Lung (tissue), 12 donors: ENCODE measurements around the gene COL9A3. TPM values are rescaled to one million over a fixed set of nuclear protein-coding genes. Genes with fewer than 3 reads are reported as not detected.

Experiments used
- ATAC-seq: fragments of 200-7000 bp; cut with Tn5 transposase; one replicate; pipeline ENCODE4 v1.9.1; 2020; ENCODE audit warnings: moderate number of reproducible peaks; ENCODE audit not compliant: insufficient read depth, low FRiP score
- DNase-seq, 3 donors: peaks; one replicate each; pipeline ENCODE4 v3.0.0-alpha.2; 2013 to 2017
- H3K27ac ChIP-seq, 2 donors: one replicate each; pipeline ENCODE4 v1.5.1; 2013; ENCODE audit warnings: mild to moderate bottlenecking in 2 of 2, moderate library complexity in 2 of 2, control low read depth in 1 of 2, inconsistent platforms in 1 of 2, low read depth in 1 of 2, low read length in 1 of 2
- H3K27me3 ChIP-seq, 3 donors: one replicate each; pipeline ENCODE4 v1.5.1; 2013; ENCODE audit warnings: low read length in 2 of 3; ENCODE audit not compliant: control insufficient read depth in 3 of 3, insufficient read depth in 3 of 3
- H3K36me3 ChIP-seq, 4 donors: one replicate each; pipeline ENCODE4 v1.5.1; 2013; ENCODE audit warnings: low read length in 4 of 4, mild to moderate bottlenecking in 1 of 4, moderate library complexity in 1 of 4; ENCODE audit not compliant: control insufficient read depth in 4 of 4, insufficient read depth in 4 of 4
- H3K4me1 ChIP-seq, 5 donors: one replicate each; pipeline ENCODE4 v1.5.1; 2013; ENCODE audit warnings: low read length in 5 of 5, mild to moderate bottlenecking in 2 of 5, moderate library complexity in 1 of 5; ENCODE audit not compliant: control insufficient read depth in 5 of 5, insufficient read depth in 5 of 5
- H3K4me3 ChIP-seq: one replicate; pipeline ENCODE4 v1.5.1; 2013; ENCODE audit warnings: mild to moderate bottlenecking, control low read depth, moderate library complexity
- H3K9ac ChIP-seq, 2 donors: one replicate each; pipeline ENCODE4 v1.5.1; 2013; ENCODE audit warnings: low read length in 2 of 2, control low read depth in 1 of 2; ENCODE audit not compliant: insufficient read depth in 1 of 2
- H3K9me3 ChIP-seq, 4 donors: one replicate each; pipeline ENCODE4 v1.5.1; 2013; ENCODE audit warnings: low read length in 3 of 4, mild to moderate bottlenecking in 1 of 4, moderate library complexity in 1 of 4; ENCODE audit not compliant: control insufficient read depth in 4 of 4, insufficient read depth in 3 of 4
- WGBS, 2 donors: extraction: QIAGEN DNeasy Blood & Tissue Kit; methylation state at CpG; one replicate each; pipeline ENCODE4 v1.1.7; 2013; 5-methylcytosine and 5-hydroxymethylcytosine counted together
- polyA plus RNA-seq, 2 donors: library from polyadenylated mRNA; stranded (reverse); fragments of 200-250 nt; gene quantifications; one replicate each; pipeline ENCODE4 v1.2.1, GENCODE V29; 2013
- total RNA-seq, 2 donors: library from RNA; depleted of rRNA in 1 of 2; stranded (reverse); fragments of >200 nt in 1 of 2; gene quantifications; one replicate each; pipeline ENCODE4 v1.2.1, GENCODE V29; 2014 to 2021
- TF ChIP-seq, protein P1 (sequence below): IDR thresholded peaks from 2 replicates; pipeline ENCODE4 v1.5.1; 2012; ENCODE audit warnings: mild to moderate bottlenecking; ENCODE audit errors: control extremely low read depth, extremely low read depth
- donor health status: control.
- donor health status: control.
- donor health status: Bipolar disorder and iron deficiency.
- donor health status: healthy.
- donor health status: DM: yes; HTN: yes; CAD: no.

Gene COL9A3
- total and polyA plus RNA-seq, 4 donors: 0.55 to 26.1 (median 4.0) TPM

DNA sequence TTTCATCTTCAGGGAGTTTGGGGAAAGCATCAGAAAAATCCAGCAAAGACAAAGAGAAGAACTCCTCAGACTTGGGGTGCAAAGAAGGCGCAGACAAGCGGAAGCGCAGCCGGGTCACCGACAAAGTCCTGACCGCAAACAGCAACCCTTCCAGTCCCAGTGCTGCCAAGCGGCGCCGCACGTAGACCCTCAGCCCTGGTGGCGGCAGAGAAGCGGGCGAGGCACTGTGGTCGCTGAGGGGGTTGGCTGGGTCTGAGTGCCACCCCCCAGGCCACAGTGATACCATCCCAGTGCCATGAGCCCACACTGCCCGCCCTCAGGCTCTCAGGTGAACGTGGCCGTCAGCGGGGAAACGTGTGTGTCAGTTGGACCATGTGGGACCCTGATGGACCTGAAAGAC lies 17.4 kb upstream of the COL9A3 start:
- Histone ChIP-seq H3K27me3 (no peaks in the 10 kb centered on the region), H3K27ac (no peak overlapping the region), H3K36me3 (peaks cover 0 to 23% (median 12%) of the 10 kb centered on the region in 4 donors), H3K4me1 (peaks cover 0 to 29% (median 4%) of the 10 kb centered on the region in 5 donors), H3K9me3 (no peaks in the 10 kb centered on the region), H3K4me3 (no peak overlapping the region), H3K9ac (no peak overlapping the region)
- TF ChIP-seq, protein P1, sequence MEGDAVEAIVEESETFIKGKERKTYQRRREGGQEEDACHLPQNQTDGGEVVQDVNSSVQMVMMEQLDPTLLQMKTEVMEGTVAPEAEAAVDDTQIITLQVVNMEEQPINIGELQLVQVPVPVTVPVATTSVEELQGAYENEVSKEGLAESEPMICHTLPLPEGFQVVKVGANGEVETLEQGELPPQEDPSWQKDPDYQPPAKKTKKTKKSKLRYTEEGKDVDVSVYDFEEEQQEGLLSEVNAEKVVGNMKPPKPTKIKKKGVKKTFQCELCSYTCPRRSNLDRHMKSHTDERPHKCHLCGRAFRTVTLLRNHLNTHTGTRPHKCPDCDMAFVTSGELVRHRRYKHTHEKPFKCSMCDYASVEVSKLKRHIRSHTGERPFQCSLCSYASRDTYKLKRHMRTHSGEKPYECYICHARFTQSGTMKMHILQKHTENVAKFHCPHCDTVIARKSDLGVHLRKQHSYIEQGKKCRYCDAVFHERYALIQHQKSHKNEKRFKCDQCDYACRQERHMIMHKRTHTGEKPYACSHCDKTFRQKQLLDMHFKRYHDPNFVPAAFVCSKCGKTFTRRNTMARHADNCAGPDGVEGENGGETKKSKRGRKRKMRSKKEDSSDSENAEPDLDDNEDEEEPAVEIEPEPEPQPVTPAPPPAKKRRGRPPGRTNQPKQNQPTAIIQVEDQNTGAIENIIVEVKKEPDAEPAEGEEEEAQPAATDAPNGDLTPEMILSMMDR: no peak
- ATAC-seq (no peak), DNase-seq (no peak)
- 97% methylated on average over 19 of the region's 19 CpGs for WGBS, 2 donors

DNA sequence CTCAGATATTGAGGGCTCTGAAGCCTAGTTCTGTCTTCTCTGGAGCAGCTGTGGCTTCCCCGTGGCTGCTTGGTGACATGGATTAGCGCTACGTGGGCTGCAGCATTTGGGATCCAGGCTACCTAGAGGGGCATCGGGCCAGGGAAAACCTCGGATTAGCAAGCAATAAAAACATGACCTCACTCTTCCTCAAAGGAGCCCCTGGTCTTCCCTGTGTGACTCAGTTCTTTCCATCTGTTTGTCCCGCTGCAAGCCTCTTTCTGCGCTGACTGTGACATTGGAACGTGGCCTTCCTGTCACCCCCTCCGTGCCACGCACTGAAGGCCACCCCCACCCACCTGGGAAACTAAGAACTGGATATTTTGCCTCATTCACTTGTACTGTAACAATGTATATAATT lies 17.0 kb upstream of the COL9A3 start:
- TF ChIP-seq, protein P1: no peak
- H3K27ac ChIP-seq: no peak overlapping the region
- no peak overlapping the region for H3K9ac ChIP-seq
- no peaks in the 10 kb centered on the region for H3K9me3 ChIP-seq
- no peak for DNase-seq
- peaks cover 0 to 25% (median 4%) of the 10 kb centered on the region in 5 donors for H3K4me1 ChIP-seq
- no peak overlapping the region for H3K4me3 ChIP-seq
- H3K27me3 ChIP-seq: no peaks in the 10 kb centered on the region
- H3K36me3 ChIP-seq: peaks cover 0 to 23% (median 12%) of the 10 kb centered on the region in 4 donors
- WGBS, 2 donors: 90 to 93% methylated on average over 10 of the region's 10 CpGs
- no peak for ATAC-seq

DNA sequence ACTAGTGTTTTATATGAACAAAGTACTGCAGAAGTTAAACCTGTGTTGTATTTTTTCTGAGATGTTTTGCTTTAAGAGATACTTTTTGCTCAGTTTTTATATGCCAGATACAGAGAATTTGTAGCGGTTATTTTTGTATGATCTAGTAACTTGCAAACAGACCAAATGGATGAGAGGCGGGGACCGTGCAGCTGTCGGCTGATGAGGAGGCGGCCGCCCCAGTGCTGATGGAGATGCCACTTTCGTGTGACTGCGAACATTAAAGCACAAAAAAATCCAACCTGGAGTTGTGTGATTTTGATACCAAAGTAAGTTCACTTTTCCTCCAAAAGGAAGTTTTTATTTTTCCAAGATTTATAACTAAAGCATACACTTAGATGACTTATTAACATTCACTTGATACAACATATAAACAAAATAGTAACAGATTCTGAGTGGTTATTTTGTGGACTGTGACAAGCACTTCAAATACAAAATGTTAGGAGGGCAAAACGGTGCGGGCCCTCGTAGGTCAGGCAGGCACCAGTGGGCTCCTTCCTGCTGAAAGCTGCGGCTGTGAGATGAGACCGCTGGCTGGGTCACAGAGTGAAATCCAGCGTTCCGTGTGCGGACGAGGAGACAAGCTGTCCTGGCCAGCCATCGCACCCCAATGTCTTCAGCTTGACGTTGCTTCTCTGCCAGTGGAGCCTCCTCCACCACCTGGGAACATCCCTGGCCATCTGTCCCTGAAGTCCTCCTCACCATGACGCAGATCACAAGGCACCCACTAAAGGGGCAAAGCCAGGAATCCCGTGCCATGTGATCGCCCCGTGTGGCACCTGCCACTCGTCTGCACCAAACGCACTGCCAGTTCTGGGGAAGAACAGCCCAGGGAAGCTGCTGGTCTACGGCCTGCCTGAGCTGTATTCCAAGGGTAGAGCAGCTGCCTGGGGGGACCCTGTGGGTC lies 16.3 kb upstream of the COL9A3 start:
- no peaks in the 10 kb centered on the region for H3K27me3 ChIP-seq
- no peak overlapping the region for H3K27ac ChIP-seq
- H3K36me3 ChIP-seq: peaks cover 0 to 23% (median 12%) of the 10 kb centered on the region in 4 donors
- H3K4me3 ChIP-seq: no peak overlapping the region
- no peak overlapping the region for H3K9ac ChIP-seq
- TF ChIP-seq, protein P1: no peak
- DNase-seq: no peak
- 92 to 93% methylated on average over 26 of the region's 26 CpGs for WGBS, 2 donors
- no peak for ATAC-seq
- H3K9me3 ChIP-seq: no peaks in the 10 kb centered on the region
- peaks cover 0 to 19% (median 7%) of the 10 kb centered on the region in 5 donors for H3K4me1 ChIP-seq
